ENCODE data around the gene ZMYM3.

The ZMYM3 gene

GRCh38 chrX:71214604-71215337, 39.2 kb downstream of the ZMYM3 start:
- no peak for DNase-seq (ENCODE audit: low read depth in 1 of 2, low spot score in 1 of 2)

- no peak for DNase-seq (ENCODE audit: low read depth in 1 of 2, low spot score in 1 of 2)
These were observed 39.8 kb downstream of the ZMYM3 start for GRCh38 chrX:71214152-71214551.

- DNase-seq (ENCODE audit: low read depth in 1 of 2, low spot score in 1 of 2) = no peak
These were observed 41.4 kb downstream of the ZMYM3 start for GRCh38 chrX:71212536-71212935.

DNA sequence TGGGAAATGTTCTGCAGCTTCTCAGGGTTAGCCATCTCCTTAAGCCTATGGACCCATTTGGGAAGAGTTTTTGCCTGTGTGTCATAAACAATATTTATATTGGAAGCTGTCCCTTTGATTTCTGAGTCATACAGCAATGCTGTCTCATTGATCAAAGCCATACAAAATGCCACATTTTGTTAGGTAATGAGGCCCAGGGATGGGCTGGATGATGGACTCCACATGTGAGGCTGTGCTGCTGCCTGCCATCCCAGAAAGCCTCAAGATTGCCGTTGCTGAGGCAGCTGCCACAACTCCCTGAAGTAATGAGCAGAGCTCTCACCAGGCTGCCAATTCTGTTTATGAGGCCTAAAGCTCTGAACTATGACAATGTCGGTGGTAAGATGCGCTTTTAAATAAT, 43.1 kb downstream of the ZMYM3 start:
- DNase-seq (ENCODE audit: low read depth in 1 of 2, low spot score in 1 of 2) = no peak

GRCh38 chrX:71199252-71200008, 54.5 kb downstream of the ZMYM3 start:
- no peak for DNase-seq (ENCODE audit: low read depth in 1 of 2, low spot score in 1 of 2)

DNA sequence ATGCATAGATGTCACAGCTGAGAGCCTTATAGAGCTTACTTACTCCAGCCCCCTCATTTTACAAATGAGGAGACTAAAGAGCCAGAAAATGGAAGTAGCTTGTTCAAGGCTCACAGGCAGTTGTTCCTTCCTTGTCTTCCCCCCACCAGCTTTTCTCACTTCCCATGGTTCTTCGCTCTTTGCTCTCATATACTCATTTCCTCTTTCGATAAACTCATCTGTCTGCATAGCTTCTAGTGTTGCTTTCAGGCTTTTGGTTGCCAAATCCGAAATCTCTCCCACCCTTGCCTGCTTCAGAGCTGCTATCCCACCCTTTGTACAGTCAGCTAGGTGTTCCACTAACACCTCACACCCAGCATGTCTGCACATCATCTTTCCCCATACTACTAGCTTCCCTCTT, 55.9 kb downstream of the ZMYM3 start:
- DNase-seq (ENCODE audit: low read depth in 1 of 2, low spot score in 1 of 2) = no peak

- no peak for DNase-seq (ENCODE audit: low read depth in 1 of 2, low spot score in 1 of 2)
These were observed 57.8 kb downstream of the ZMYM3 start for GRCh38 chrX:71195964-71196649.

GRCh38 chrX:71191248-71191647, 62.7 kb downstream of the ZMYM3 start:
- DNase-seq (ENCODE audit: low read depth in 1 of 2, low spot score in 1 of 2) = no peak
